ENCODE data around the gene CAMSAP1. TPM values are rescaled to one million over a fixed set of nuclear protein-coding genes. Genes with fewer than 3 reads are reported as not detected.
"Not testable (repeated sequence)": the region's sequence is repeated elsewhere in the genome, so short reads cannot be mapped to it uniquely, and the experiment has no call there.

The CAMSAP1 gene
- total and polyA plus RNA-seq, 2 of the 4 experiments (the other 2 are of a cell fraction), result 8.2 to 19.5 TPM

DNA sequence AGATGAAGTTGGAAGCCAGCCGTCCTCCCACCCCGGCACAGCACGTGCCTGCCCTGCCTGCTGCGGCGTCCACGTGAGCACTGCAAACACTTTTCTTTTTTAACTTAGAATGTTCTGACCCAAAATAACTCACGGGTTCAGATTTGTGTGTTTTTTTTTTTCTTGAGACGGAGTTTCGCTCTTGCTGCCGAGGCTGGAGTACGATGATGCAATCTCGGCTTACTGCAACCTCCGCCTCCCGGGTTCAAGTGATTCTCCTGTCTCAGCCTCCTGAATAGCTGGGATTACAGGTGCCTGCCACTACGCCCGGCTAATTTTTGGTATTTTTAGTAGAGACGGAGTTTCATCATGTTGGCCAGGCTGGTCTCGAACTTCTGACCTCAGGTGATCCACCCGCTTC lies 39.8 kb upstream of the CAMSAP1 start:
- H2AFZ ChIP-seq (replicated peaks; ENCODE audit: low read length, poor library complexity); H2AK9ac ChIP-seq (replicated peaks; ENCODE audit: low read depth, low read length, poor library complexity); H3K4ac ChIP-seq (ENCODE audit: low read depth, low read length); H3K9me3 ChIP-seq (ENCODE audit: control insufficient read depth, insufficient read depth, low read length); H3K56ac ChIP-seq (ENCODE audit: extremely low read depth, insufficient read depth, low read length); BruUV-seq (replicated peaks); H3K4me3 ChIP-seq (ENCODE audit: insufficient read depth, low read depth, low read length); H4K91ac ChIP-seq (ENCODE audit: insufficient read depth, low read depth, low read length); H4K20me1 ChIP-seq (ENCODE audit: insufficient read depth, low read length); H3K18ac ChIP-seq (ENCODE audit: low read depth, low read length); H4K8ac ChIP-seq (ENCODE audit: low read depth in 2 of 2, low read length in 2 of 2); H3K27me3 ChIP-seq (ENCODE audit: control insufficient read depth, insufficient read depth, low read length); H2BK15ac ChIP-seq (ENCODE audit: low read depth, low read length); H3K14ac ChIP-seq (replicated peaks; ENCODE audit: low read depth, low read length); CTCF ChIA-PET; H3K9ac ChIP-seq (ENCODE audit: low read depth, low read length); H2BK20ac ChIP-seq (ENCODE audit: low read depth, low read length); H3K4me2 ChIP-seq (ENCODE audit: low read depth, low read length); dilution Hi-C loops (cut with HindIII; ENCODE audit: low sequenced_read_pairs, unreplicated experiment); ATAC-seq (ENCODE audit: low read depth); H3K23ac ChIP-seq (ENCODE audit: low read depth, low read length); H3K9me1 ChIP-seq (ENCODE audit: insufficient read depth, low read length); POLR2A ChIA-PET (ENCODE audit: unreplicated experiment); intact Hi-C loops (cut with micrococcal nuclease); H4K5ac ChIP-seq (ENCODE audit: low read depth, low read length); DNase-seq; H2AK5ac ChIP-seq (ENCODE audit: low read depth, low read length); H3K4me1 ChIP-seq (ENCODE audit: control insufficient read depth, insufficient read depth, low read length); H2BK5ac ChIP-seq (ENCODE audit: low read depth, low read length, poor library complexity, severe bottlenecking); H2BK120ac ChIP-seq (ENCODE audit: low read depth, low read length); H3K27ac ChIP-seq (ENCODE audit: insufficient read depth, low read length): not testable (repeated sequence)
- 0 out of 2 replicates have a peak, but pooled peaks have one; percentile 26 for TF ChIP-seq CEBPB (IDR thresholded peaks at IDR 0.05; ENCODE audit: low read depth, low read length)
- peaks cover under 1 to 31% of the 10 kb centered on the region in 2 experiments; a peak in 3 of 4 replicates for H3K79me1 ChIP-seq (ENCODE audit: low read depth in 1 of 2, low read length in 2 of 2)
- H3K36me3 ChIP-seq (ENCODE audit: control insufficient read depth, insufficient read depth, low read length), result peaks cover 39% of the 10 kb centered on the region
- WGBS, 2 experiments (ENCODE audit: extremely low coverage in 2 of 2, insufficient read length in 1 of 2), result 100% methylated on average over 3 of the region's 19 CpGs; no CpG with 5 or more reads in 1 of the 2 experiments
- in situ Hi-C loops (cut with MboI; ENCODE audit: low sequenced_read_pairs), result loop anchor here (25.0 kb wide), 1 partner anchor 335 kb away; a partner anchor contains a TSS

All from IMR-90 (cell line).